Fibroblast of skin of right biceps (primary cell): ENCODE measurements around the gene ZNF564.
"Not testable (repeated sequence)": the region's sequence is repeated elsewhere in the genome, so short reads cannot be mapped to it uniquely, and the experiment has no call there.

Experiments
- DNase-seq: peaks from one replicate; pipeline ENCODE4 v3.0.0-alpha.2; 2013

The ZNF564 gene

GRCh38 chr19:12496480-12496879 is 54.8 kb downstream of the ZNF564 start:
- no peak for DNase-seq

GRCh38 chr19:12495002-12495802 is 56.1 kb downstream of the ZNF564 start:
- DNase-seq: peak; percentile 91

- DNase-seq: no peak
Observed at GRCh38 chr19:12494260-12494860, 56.9 kb downstream of the ZNF564 start.

GRCh38 chr19:12486265-12486783 is 65.0 kb downstream of the ZNF564 start:
- DNase-seq: not testable (repeated sequence)

GRCh38 chr19:12485571-12485970 is 65.7 kb downstream of the ZNF564 start:
- no peak for DNase-seq

- DNase-seq: no peak
Observed at GRCh38 chr19:12485052-12485416, 66.2 kb downstream of the ZNF564 start.

GRCh38 chr19:12484371-12485051 is 66.8 kb downstream of the ZNF564 start, which contains the start of gene ZNF709:
Gene ZNF709, minus strand, starts transcription at chr19:12484816. Its CDS starts 159 bp downstream, at chr19:12484657.
- peak; percentile 83 for DNase-seq

- DNase-seq: no peak
Observed at GRCh38 chr19:12484011-12484370, 67.3 kb downstream of the ZNF564 start.

- DNase-seq: no peak
Observed at GRCh38 chr19:12482509-12482886, 68.8 kb downstream of the ZNF564 start.

GRCh38 chr19:12481781-12482508 is 69.3 kb downstream of the ZNF564 start:
- DNase-seq: no peak

GRCh38 chr19:12478234-12478941 is 72.9 kb downstream of the ZNF564 start:
- DNase-seq: no peak
